ENCODE measurements around the gene SSNA1.

DNA sequence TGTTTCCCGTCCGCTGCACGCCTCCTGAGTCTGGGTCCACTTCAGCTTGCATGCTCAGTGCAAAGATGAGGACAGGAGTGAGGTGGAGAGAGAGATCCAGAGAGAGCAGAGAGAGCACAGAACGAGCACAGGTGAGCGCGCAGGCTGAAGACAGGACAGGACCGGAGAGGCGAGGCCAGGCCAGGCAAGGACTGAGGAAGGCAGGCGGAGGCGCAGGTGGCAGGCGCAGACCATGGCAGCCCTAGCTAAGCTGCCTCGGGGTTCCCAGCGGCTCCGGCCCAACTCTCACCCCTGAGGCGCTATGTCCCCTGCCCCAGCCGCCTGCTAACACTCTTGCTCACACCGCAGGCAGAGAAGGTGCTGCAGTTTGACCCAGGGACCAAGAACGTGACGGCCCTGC, 39.8 kb upstream of the SSNA1 start:
- TF ChIP-seq, protein P1, sequence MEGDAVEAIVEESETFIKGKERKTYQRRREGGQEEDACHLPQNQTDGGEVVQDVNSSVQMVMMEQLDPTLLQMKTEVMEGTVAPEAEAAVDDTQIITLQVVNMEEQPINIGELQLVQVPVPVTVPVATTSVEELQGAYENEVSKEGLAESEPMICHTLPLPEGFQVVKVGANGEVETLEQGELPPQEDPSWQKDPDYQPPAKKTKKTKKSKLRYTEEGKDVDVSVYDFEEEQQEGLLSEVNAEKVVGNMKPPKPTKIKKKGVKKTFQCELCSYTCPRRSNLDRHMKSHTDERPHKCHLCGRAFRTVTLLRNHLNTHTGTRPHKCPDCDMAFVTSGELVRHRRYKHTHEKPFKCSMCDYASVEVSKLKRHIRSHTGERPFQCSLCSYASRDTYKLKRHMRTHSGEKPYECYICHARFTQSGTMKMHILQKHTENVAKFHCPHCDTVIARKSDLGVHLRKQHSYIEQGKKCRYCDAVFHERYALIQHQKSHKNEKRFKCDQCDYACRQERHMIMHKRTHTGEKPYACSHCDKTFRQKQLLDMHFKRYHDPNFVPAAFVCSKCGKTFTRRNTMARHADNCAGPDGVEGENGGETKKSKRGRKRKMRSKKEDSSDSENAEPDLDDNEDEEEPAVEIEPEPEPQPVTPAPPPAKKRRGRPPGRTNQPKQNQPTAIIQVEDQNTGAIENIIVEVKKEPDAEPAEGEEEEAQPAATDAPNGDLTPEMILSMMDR (IDR thresholded peaks at IDR 0.05) = no peak
- TF ChIP-seq EZH2 (IDR thresholded peaks at IDR 0.05; ENCODE audit: borderline replicate concordance, insufficient read depth, low read depth, low read length, poor library complexity, severe bottlenecking) = no peak
